Panc1 (cell line): ENCODE results near the gene PBRM1. TPM values are rescaled to one million over a fixed set of nuclear protein-coding genes. Genes with fewer than 3 reads are reported as not detected.

Experiments used
- ATAC-seq: fragments of 200-7000 bp; cut with Tn5 transposase; 2 replicates; pipeline ENCODE4 v1.9.1; 2020; ENCODE audit warnings: mild to moderate bottlenecking, moderate library complexity
- BruUV-seq: library from RNA; stranded (reverse); fragments of 400-500 nt; replicated peaks from 2 replicates; lab custom pipeline; 2021; lab: Mats Ljungman, UMichigan
- CTCF ChIA-PET: fragments of 300-600 bp; sonication (Branson Sonifier 250); formaldehyde crosslinking; loops from one replicate; lab custom pipeline; 2022; ENCODE audit warnings: antibody characterized with exemption; lab: Charles Lee
- POLR2A ChIA-PET: fragments of 300-600 bp; sonication (Branson Sonifier 250); formaldehyde crosslinking; loops from one replicate; lab custom pipeline; 2022; ENCODE audit warnings: antibody characterized with exemption; lab: Charles Lee
- DNase-seq: peaks from one replicate; pipeline ENCODE4 v3.0.0-alpha.2; 2010; ENCODE audit warnings: low read depth, low spot score
- H3K27ac ChIP-seq: 2 replicates; pipeline ENCODE4 v1.5.1; 2011; ENCODE audit warnings: mild to moderate bottlenecking, low read length, inconsistent platforms
- H3K27me3 ChIP-seq: fragments of 200-500 bp; sonication (Bioruptor generic); 2 replicates; pipeline ENCODE4 v1.6.0; 2014; ENCODE audit warnings: low read length, inconsistent platforms; ENCODE audit not compliant: control insufficient read depth, insufficient read depth
- H3K36me3 ChIP-seq: fragments of 200-500 bp; sonication (Bioruptor generic); 2 replicates; pipeline ENCODE4 v1.5.1; 2014; ENCODE audit warnings: inconsistent platforms, mild to moderate bottlenecking, low read length, moderate library complexity; ENCODE audit not compliant: control insufficient read depth, insufficient read depth
- H3K4me1 ChIP-seq: 2 replicates; pipeline ENCODE4 v1.5.1; 2011; ENCODE audit warnings: inconsistent platforms, mild to moderate bottlenecking, low read length, moderate library complexity; ENCODE audit not compliant: control insufficient read depth, insufficient read depth
- H3K4me3 ChIP-seq, 2 experiments: 2 replicates each; pipeline ENCODE4 v1.5.1; 2011 to 2012; ENCODE audit warnings: low read depth in 2 of 2, low read length in 2 of 2, mild to moderate bottlenecking in 2 of 2, inconsistent platforms in 1 of 2, moderate library complexity in 1 of 2
- H3K9me3 ChIP-seq: fragments of 200-500 bp; sonication (Bioruptor generic); 2 replicates; pipeline ENCODE4 v1.5.1; 2014; ENCODE audit warnings: low read depth, mild to moderate bottlenecking, inconsistent platforms, low read length, moderate library complexity; ENCODE audit not compliant: control insufficient read depth, insufficient read depth
- POLR2AphosphoS5 ChIP-seq: IDR thresholded peaks from 2 replicates; pipeline ENCODE4 v1.6.1; 2012; ENCODE audit warnings: mild to moderate bottlenecking, low read depth, low read length, moderate library complexity
- REST ChIP-seq, 2 experiments: IDR thresholded peaks; 2 replicates each; pipeline ENCODE4 v1.6.1; 2011 to 2012; ENCODE audit warnings: low read depth in 2 of 2, control low read depth in 1 of 2, low read length in 1 of 2, mild to moderate bottlenecking in 1 of 2, moderate library complexity in 1 of 2; ENCODE audit not compliant: insufficient read depth in 1 of 2
- SIN3A ChIP-seq: IDR thresholded peaks from 2 replicates; pipeline ENCODE4 v1.6.1; 2012; ENCODE audit warnings: low read depth, mild to moderate bottlenecking, low read length, moderate library complexity, borderline replicate concordance; ENCODE audit not compliant: insufficient read depth
- TCF7L2 ChIP-seq: IDR thresholded peaks from 2 replicates; pipeline ENCODE4 v1.6.1; 2011; ENCODE audit warnings: mild to moderate bottlenecking, low read depth, low read length, inconsistent platforms
- in situ Hi-C: cut with HindIII; loops from 2 replicates; pipeline ENCODE4 v1.10.0; 2016; ENCODE audit warnings: low sequenced_read_pairs, low pct_unique_long_range_greater_than_20kb
- intact Hi-C: fragments of 100-400 bp; cut with micrococcal nuclease; formaldehyde crosslinking; loops from one replicate; pipeline ENCODE4 v1.10.0; 2022; ENCODE audit not compliant: unreplicated experiment
- total RNA-seq: library from RNA; stranded (reverse); gene quantifications from one replicate; pipeline ENCODE4 v1.2.1, GENCODE V29; 2021; ENCODE audit not compliant: unreplicated experiment
- TF ChIP-seq, protein P1 (sequence below): fragments of 450-650 bp; IDR thresholded peaks from 2 replicates; pipeline ENCODE4 v1.5.1; 2017; ENCODE audit warnings: mild to moderate bottlenecking

PBRM1 gene
- total RNA-seq, 1 experiment from 2014 or later, result 43.5 TPM

GRCh38 chr3:52558436-52558835 is 127.3 kb downstream of the PBRM1 start:
- TF ChIP-seq REST (IDR thresholded peaks at IDR 0.05; ENCODE audit: insufficient read depth in 1 of 2, low read depth in 2 of 2, low read length in 1 of 2) (no peak), SIN3A (no peak), TCF7L2 (no peak), POLR2AphosphoS5 (no peak)
- TF ChIP-seq, protein P1, sequence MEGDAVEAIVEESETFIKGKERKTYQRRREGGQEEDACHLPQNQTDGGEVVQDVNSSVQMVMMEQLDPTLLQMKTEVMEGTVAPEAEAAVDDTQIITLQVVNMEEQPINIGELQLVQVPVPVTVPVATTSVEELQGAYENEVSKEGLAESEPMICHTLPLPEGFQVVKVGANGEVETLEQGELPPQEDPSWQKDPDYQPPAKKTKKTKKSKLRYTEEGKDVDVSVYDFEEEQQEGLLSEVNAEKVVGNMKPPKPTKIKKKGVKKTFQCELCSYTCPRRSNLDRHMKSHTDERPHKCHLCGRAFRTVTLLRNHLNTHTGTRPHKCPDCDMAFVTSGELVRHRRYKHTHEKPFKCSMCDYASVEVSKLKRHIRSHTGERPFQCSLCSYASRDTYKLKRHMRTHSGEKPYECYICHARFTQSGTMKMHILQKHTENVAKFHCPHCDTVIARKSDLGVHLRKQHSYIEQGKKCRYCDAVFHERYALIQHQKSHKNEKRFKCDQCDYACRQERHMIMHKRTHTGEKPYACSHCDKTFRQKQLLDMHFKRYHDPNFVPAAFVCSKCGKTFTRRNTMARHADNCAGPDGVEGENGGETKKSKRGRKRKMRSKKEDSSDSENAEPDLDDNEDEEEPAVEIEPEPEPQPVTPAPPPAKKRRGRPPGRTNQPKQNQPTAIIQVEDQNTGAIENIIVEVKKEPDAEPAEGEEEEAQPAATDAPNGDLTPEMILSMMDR, result no peak
- H3K4me1 ChIP-seq, result no peaks in the 10 kb centered on the region
- H3K27me3 ChIP-seq, result no peaks in the 10 kb centered on the region
- intact Hi-C loops (no loop called here), in situ Hi-C loops (no loop called here)
- peaks cover 15% of the 10 kb centered on the region for H3K36me3 ChIP-seq
- DNase-seq, result no peak
- ChIA-PET CTCF (interaction anchor here (0.6 kb wide), 1 partner anchor 262 kb away, joined by 7 read pairs; no protein-coding TSS in a partner anchor), POLR2A (no interaction called here)
- H3K9me3 ChIP-seq, result no peaks in the 10 kb centered on the region
- H3K4me3 ChIP-seq, result no peak overlapping the region
- H3K27ac ChIP-seq, result no peak overlapping the region
- ATAC-seq, result no peak
- BruUV-seq, result no TSS peak

- no TSS peak for BruUV-seq
- Histone ChIP-seq H3K27ac (no peak overlapping the region), H3K36me3 (peaks cover 12% of the 10 kb centered on the region), H3K27me3 (no peaks in the 10 kb centered on the region), H3K4me3 (no peak overlapping the region), H3K9me3 (no peaks in the 10 kb centered on the region), H3K4me1 (no peaks in the 10 kb centered on the region)
- DNase-seq (no peak), ATAC-seq (no peak)
- TF ChIP-seq, protein P1, result no peak
- TF ChIP-seq SIN3A (no peak), REST (IDR thresholded peaks at IDR 0.05; ENCODE audit: insufficient read depth in 1 of 2, low read depth in 2 of 2, low read length in 1 of 2) (no peak), POLR2AphosphoS5 (no peak), TCF7L2 (no peak)
- intact Hi-C loops (no loop called here), in situ Hi-C loops (no loop called here)
- CTCF ChIA-PET, result no interaction called here
- POLR2A ChIA-PET, result no interaction called here
These were observed 128.4 kb downstream of the PBRM1 start for GRCh38 chr3:52557011-52557960.
